OCI-LY1 (cell line): ENCODE data around the gene HACD2.

ENCODE experiments used
- EZH2 ChIP-seq: fragments of 200-600 bp; sonication (generic), shearing (Covaris generic); IDR thresholded peaks from 2 replicates; pipeline ENCODE4 v1.8.0; 2017; ENCODE audit warnings: borderline replicate concordance, mixed run types, mild to moderate bottlenecking, antibody characterized with exemption, low read length, moderate library complexity, mixed read lengths
- TF ChIP-seq, protein P1 (sequence below): fragments of 200-600 bp; sonication (generic), shearing (Covaris generic); IDR thresholded peaks from 2 replicates; pipeline ENCODE4 v1.5.1; 2017; ENCODE audit warnings: mild to moderate bottlenecking, antibody characterized with exemption, low read length, moderate library complexity, mixed read lengths

DNA sequence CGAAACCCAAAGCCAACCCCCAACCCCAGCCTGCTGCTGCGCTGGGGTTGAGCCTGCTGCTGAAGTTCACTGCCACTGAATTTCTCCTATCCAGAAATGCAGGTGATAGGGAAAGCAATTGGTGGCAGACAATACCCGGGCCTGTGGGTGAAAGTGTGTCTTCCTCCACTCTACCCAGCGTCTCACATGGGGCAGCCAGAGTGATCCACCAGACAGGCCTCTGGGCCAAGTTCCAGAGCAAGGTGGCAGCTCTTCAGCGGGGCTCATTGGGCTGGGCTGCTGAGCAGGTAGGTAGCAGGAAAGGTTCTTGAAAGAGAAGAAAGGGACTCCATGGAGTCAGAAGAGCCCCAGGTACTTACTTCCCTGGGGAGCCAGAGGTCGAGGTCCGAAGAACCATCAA is 141.9 kb downstream of the HACD2 start:
- TF ChIP-seq EZH2, result no peak
- TF ChIP-seq, protein P1, sequence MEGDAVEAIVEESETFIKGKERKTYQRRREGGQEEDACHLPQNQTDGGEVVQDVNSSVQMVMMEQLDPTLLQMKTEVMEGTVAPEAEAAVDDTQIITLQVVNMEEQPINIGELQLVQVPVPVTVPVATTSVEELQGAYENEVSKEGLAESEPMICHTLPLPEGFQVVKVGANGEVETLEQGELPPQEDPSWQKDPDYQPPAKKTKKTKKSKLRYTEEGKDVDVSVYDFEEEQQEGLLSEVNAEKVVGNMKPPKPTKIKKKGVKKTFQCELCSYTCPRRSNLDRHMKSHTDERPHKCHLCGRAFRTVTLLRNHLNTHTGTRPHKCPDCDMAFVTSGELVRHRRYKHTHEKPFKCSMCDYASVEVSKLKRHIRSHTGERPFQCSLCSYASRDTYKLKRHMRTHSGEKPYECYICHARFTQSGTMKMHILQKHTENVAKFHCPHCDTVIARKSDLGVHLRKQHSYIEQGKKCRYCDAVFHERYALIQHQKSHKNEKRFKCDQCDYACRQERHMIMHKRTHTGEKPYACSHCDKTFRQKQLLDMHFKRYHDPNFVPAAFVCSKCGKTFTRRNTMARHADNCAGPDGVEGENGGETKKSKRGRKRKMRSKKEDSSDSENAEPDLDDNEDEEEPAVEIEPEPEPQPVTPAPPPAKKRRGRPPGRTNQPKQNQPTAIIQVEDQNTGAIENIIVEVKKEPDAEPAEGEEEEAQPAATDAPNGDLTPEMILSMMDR, result no peak
